Heart left ventricle (tissue), 13 donors: Measurements from ENCODE around the gene CFAP65.

Experiments
- CTCF ChIP-seq, 12 donors: fragments of 200-600 bp; sonication (generic) in 4 of 12; IDR thresholded peaks; one replicate each; pipeline versions ENCODE4 v1.5.0 to v1.8.0; 2018 to 2022; ENCODE audit warnings: antibody characterized with exemption in 12 of 12, mild to moderate bottlenecking in 5 of 12
- POLR2A ChIP-seq, 2 donors: fragments of 450-650 bp; IDR thresholded peaks; one replicate each; pipeline ENCODE4 v1.6.1; 2017; ENCODE audit warnings: antibody characterized with exemption in 2 of 2, mild to moderate bottlenecking in 2 of 2, moderate library complexity in 2 of 2
- donor health status: ischemic (EF 13 %, LVEDD 7.1; RV severe dilation, severe dysfunction).
- donor health status: DM: no; HTN: yes; CAD: no.
- donor health status: DM: no; HTN: no; CAD: no.
- donor health status: ischemic (EF 25% LVEDD 6.9; RV normal size, moderate dysfunction).
- donor health status: ischemic (EF 25% LVEDD 5.7; RV mildly dilated, moderate dysfunction).
- donor health status: ischemic (EF 35%, LVEDD 5.7; RV mildly dilated, moderate dysfunction).
- donor health status: nonischemic (EF 11% LVEDD 7.7; RV severe dilation, severe dysfunction).
- donor health status: DM: yes; HTN: yes; CAD: no.
- donor health status: PGD.
- donor health status: ischemic (EF 29% LVEDD 5.4; RV normal size, mild dysfunction).
- donor health status: nonischemic (EF 23%, LVEDD 6.1; RV moderate dilation, normal function).

GRCh38 chr2:219041252-219041651, at the start of gene CFAP65:
- TF ChIP-seq CTCF (IDR thresholded peaks at IDR 0.05), result no peak
- TF ChIP-seq POLR2A (IDR thresholded peaks at IDR 0.05), result no peak
